HEK293 (cell line): Measurements from ENCODE around the gene SZRD1.

Experiments
- FEZF1 ChIP-seq: fragments of 450-650 bp; formaldehyde crosslinking; IDR thresholded peaks from 2 replicates; pipeline ENCODE4 v1.5.1; 2016; ENCODE audit warnings: missing biosample characterization, missing genetic modification characterization
- HOXD13 ChIP-seq: sonication (generic); formaldehyde crosslinking; IDR thresholded peaks from 2 replicates; pipeline ENCODE4 v1.8.0; 2022; ENCODE audit warnings: missing genetic modification reagents, borderline replicate concordance
- MEIS1 ChIP-seq: sonication (generic); formaldehyde crosslinking; IDR thresholded peaks from 2 replicates; pipeline ENCODE4 v1.8.1; 2022; ENCODE audit warnings: missing genetic modification reagents, mild to moderate bottlenecking, borderline replicate concordance
- MZF1 ChIP-seq: fragments of 450-650 bp; formaldehyde crosslinking; IDR thresholded peaks from 2 replicates; pipeline ENCODE4 v1.5.1; 2017; ENCODE audit warnings: missing biosample characterization, missing genetic modification characterization, borderline replicate concordance
- PATZ1 ChIP-seq: fragments of 450-650 bp; formaldehyde crosslinking; IDR thresholded peaks from 2 replicates; pipeline ENCODE4 v1.5.1; 2016; ENCODE audit warnings: missing biosample characterization, missing genetic modification characterization
- TCF7L2 ChIP-seq: IDR thresholded peaks from 2 replicates; pipeline ENCODE4 v1.6.1; 2011; ENCODE audit warnings: low read depth, mild to moderate bottlenecking, inconsistent platforms, low read length, moderate library complexity, borderline replicate concordance
- ZBTB8A ChIP-seq: fragments of 450-650 bp; formaldehyde crosslinking; IDR thresholded peaks from 2 replicates; pipeline ENCODE4 v1.5.1; 2016; ENCODE audit warnings: missing biosample characterization, missing genetic modification characterization
- ZFP3 ChIP-seq: fragments of 450-650 bp; formaldehyde crosslinking; IDR thresholded peaks from 2 replicates; pipeline ENCODE4 v1.5.1; 2016; ENCODE audit warnings: low read depth, missing biosample characterization, missing genetic modification characterization
- ZFP69B ChIP-seq: fragments of 450-650 bp; formaldehyde crosslinking; IDR thresholded peaks from 2 replicates; pipeline ENCODE4 v1.5.1; 2016; ENCODE audit warnings: missing biosample characterization, missing genetic modification characterization
- ZNF114 ChIP-seq: fragments of 450-650 bp; formaldehyde crosslinking; IDR thresholded peaks from 2 replicates; pipeline ENCODE4 v1.5.0; 2017; ENCODE audit warnings: missing biosample characterization, missing genetic modification characterization
- ZNF146 ChIP-seq: fragments of 450-650 bp; formaldehyde crosslinking; IDR thresholded peaks from 2 replicates; pipeline ENCODE4 v1.5.1; 2016; ENCODE audit warnings: missing biosample characterization, missing genetic modification characterization
- ZNF202 ChIP-seq: fragments of 450-650 bp; formaldehyde crosslinking; IDR thresholded peaks from 2 replicates; pipeline ENCODE4 v1.5.1; 2016; ENCODE audit warnings: missing biosample characterization, missing genetic modification characterization, borderline replicate concordance
- ZNF239 ChIP-seq: fragments of 450-650 bp; formaldehyde crosslinking; IDR thresholded peaks from 2 replicates; pipeline ENCODE4 v1.5.1; 2016; ENCODE audit warnings: missing biosample characterization, missing genetic modification characterization
- ZNF292 ChIP-seq: fragments of 450-650 bp; formaldehyde crosslinking; IDR thresholded peaks from 2 replicates; pipeline ENCODE4 v1.5.1; 2016; ENCODE audit warnings: low read depth, missing biosample characterization, missing genetic modification characterization, borderline replicate concordance
- ZNF394 ChIP-seq: fragments of 450-650 bp; formaldehyde crosslinking; IDR thresholded peaks from 2 replicates; pipeline ENCODE4 v1.5.1; 2016; ENCODE audit warnings: missing biosample characterization, missing genetic modification characterization, mild to moderate bottlenecking, moderate library complexity, borderline replicate concordance
- ZNF426 ChIP-seq: fragments of 450-650 bp; formaldehyde crosslinking; IDR thresholded peaks from 2 replicates; pipeline ENCODE4 v1.5.1; 2017; ENCODE audit warnings: missing biosample characterization, missing genetic modification characterization, mild to moderate bottlenecking, inconsistent platforms, moderate library complexity
- ZNF473 ChIP-seq: fragments of 450-650 bp; formaldehyde crosslinking; IDR thresholded peaks from 2 replicates; pipeline ENCODE4 v1.5.1; 2017; ENCODE audit warnings: missing biosample characterization, missing genetic modification characterization
- ZNF501 ChIP-seq: fragments of 450-650 bp; formaldehyde crosslinking; IDR thresholded peaks from 2 replicates; pipeline ENCODE4 v1.5.1; 2016; ENCODE audit warnings: missing biosample characterization, missing genetic modification characterization
- ZNF510 ChIP-seq: fragments of 450-650 bp; formaldehyde crosslinking; IDR thresholded peaks from 2 replicates; pipeline ENCODE4 v1.5.1; 2018; ENCODE audit warnings: mild to moderate bottlenecking, missing genetic modification characterization, missing biosample characterization; ENCODE audit not compliant: insufficient replicate concordance
- ZNF514 ChIP-seq: fragments of 450-650 bp; formaldehyde crosslinking; IDR thresholded peaks from 2 replicates; pipeline ENCODE4 v1.5.1; 2016; ENCODE audit warnings: missing biosample characterization, missing genetic modification characterization
- ZNF580 ChIP-seq: fragments of 450-650 bp; formaldehyde crosslinking; IDR thresholded peaks from 2 replicates; pipeline ENCODE4 v1.5.1; 2016; ENCODE audit warnings: missing biosample characterization, missing genetic modification characterization
- ZNF600 ChIP-seq: fragments of 450-650 bp; formaldehyde crosslinking; IDR thresholded peaks from 2 replicates; pipeline ENCODE4 v1.5.1; 2016; ENCODE audit warnings: missing biosample characterization, missing genetic modification characterization
- ZNF610 ChIP-seq: fragments of 450-650 bp; formaldehyde crosslinking; IDR thresholded peaks from 2 replicates; pipeline ENCODE4 v1.5.1; 2016; ENCODE audit warnings: missing biosample characterization, missing genetic modification characterization, borderline replicate concordance
- ZNF629 ChIP-seq: fragments of 450-650 bp; formaldehyde crosslinking; IDR thresholded peaks from 2 replicates; pipeline ENCODE4 v1.5.1; 2017; ENCODE audit warnings: missing biosample characterization, missing genetic modification characterization
- ZNF658 ChIP-seq: fragments of 450-650 bp; formaldehyde crosslinking; IDR thresholded peaks from 2 replicates; pipeline ENCODE4; 2016; ENCODE audit warnings: missing biosample characterization, missing genetic modification characterization
- ZNF791 ChIP-seq: fragments of 450-650 bp; formaldehyde crosslinking; IDR thresholded peaks from 2 replicates; pipeline ENCODE4 v1.5.1; 2016; ENCODE audit warnings: missing biosample characterization, missing genetic modification characterization
- ZSCAN30 ChIP-seq: fragments of 450-650 bp; IDR thresholded peaks from 2 replicates; pipeline ENCODE4 v1.5.1; 2018; ENCODE audit warnings: missing biosample characterization, mild to moderate bottlenecking, missing genetic modification characterization, moderate library complexity
- TF ChIP-seq, protein P1 (sequence below): fragments of 450-650 bp; formaldehyde crosslinking; IDR thresholded peaks from 2 replicates; pipeline ENCODE4 v1.5.1; 2016; ENCODE audit warnings: missing biosample characterization, missing genetic modification characterization
- TF ChIP-seq, protein P2 (sequence below): fragments of 450-650 bp; formaldehyde crosslinking; IDR thresholded peaks from 2 replicates; pipeline ENCODE4; 2016; ENCODE audit warnings: missing biosample characterization, missing genetic modification characterization
- TF ChIP-seq, protein P3 (sequence below): fragments of 450-650 bp; formaldehyde crosslinking; conservative IDR thresholded peaks from 2 replicates; pipeline ENCODE4 v1.5.1; 2016; ENCODE audit warnings: low read depth, missing biosample characterization, missing genetic modification characterization

The SZRD1 gene

DNA sequence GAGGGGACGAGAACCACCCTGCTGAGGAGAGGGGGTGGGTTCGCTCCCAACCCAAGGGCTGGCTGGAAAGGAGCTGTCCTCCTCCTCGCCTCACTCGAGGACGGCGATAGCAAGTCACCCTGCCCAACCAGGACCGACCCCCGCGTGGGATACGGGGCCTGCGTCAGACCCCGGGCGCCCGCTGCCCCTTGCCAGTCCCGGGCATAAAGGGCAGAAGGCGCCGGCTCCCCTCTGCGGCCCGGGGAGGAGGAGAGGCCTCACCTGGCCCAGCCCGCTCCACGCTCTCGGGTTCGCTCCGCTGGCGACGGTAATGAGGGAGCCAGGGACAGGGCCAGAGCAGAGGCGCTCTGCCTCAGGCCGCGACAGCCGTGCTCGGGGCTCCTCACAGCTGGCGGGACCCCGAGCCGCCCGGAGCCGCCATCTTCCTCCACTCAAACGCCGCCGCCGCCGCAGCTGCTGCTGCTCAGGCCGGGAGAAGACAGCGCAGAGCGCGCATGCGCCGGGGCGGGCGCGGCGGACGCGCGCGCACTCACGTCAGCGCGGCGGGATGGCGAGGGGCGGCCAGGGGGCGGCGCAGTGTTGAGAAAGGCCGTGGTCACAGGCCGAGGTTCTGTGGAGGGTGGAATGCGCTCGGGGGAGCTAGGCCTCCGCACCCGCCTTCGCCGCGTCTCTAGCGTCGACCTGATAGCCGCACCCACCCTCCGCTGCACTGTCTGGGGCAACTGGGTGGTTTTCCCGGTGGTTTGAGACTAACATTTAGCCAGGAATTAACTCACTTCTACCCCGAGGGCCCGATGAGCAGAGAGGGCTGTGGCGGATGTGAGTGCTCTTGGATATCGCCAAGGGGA is 14.8 kb upstream of the SZRD1 start, which contains the start of gene FBXO42 (continued):
- TF ChIP-seq PATZ1 (tag by site-specific recombination) (peak; percentile 56), ZNF580 (tag by site-specific recombination) (no peak), ZNF510 (no peak), ZNF514 (tag by site-specific recombination) (no peak), FEZF1 (0 out of 2 replicates have a peak, but pooled peaks have one; percentile 15), ZNF610 (tag by site-specific recombination) (0 out of 2 replicates have a peak, but pooled peaks have one; percentile 21), ZNF239 (tag by site-specific recombination) (peak; percentile 19; the same call in 1 of the 2 replicates), ZBTB8A (peak; percentile 93), ZNF791 (tag by site-specific recombination) (no peak), ZNF658 (tag by site-specific recombination) (no peak), TCF7L2 (no peak), ZNF146 (tag by site-specific recombination) (no peak), ZNF202 (tag by site-specific recombination) (no peak), ZNF600 (tag by site-specific recombination) (peak; percentile 29), ZNF501 (tag by site-specific recombination) (peak; percentile 90; the same call in 1 of the 2 replicates), MZF1 (no peak), ZNF394 (tag by site-specific recombination) (no peak), ZFP69B (tag by site-specific recombination) (no peak), ZNF114 (tag by site-specific recombination) (no peak), HOXD13 (CRISPR knock-in tag) (no peak), ZFP3 (tag by site-specific recombination) (no peak), ZNF292 (tag by site-specific recombination) (no peak), ZNF629 (tag by site-specific recombination) (no peak; the same call in 1 of the 2 replicates), ZNF473 (tag by site-specific recombination) (no peak), ZSCAN30 (tag by site-specific recombination) (peak; percentile 63; the same call in 1 of the 2 replicates), MEIS1 (CRISPR knock-in tag) (peak; percentile 28; the same call in 1 of the 2 replicates), ZNF426 (tag by site-specific recombination) (no peak)
- TF ChIP-seq, protein P1, sequence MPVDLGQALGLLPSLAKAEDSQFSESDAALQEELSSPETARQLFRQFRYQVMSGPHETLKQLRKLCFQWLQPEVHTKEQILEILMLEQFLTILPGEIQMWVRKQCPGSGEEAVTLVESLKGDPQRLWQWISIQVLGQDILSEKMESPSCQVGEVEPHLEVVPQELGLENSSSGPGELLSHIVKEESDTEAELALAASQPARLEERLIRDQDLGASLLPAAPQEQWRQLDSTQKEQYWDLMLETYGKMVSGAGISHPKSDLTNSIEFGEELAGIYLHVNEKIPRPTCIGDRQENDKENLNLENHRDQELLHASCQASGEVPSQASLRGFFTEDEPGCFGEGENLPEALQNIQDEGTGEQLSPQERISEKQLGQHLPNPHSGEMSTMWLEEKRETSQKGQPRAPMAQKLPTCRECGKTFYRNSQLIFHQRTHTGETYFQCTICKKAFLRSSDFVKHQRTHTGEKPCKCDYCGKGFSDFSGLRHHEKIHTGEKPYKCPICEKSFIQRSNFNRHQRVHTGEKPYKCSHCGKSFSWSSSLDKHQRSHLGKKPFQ (tag by site-specific recombination), result no peak
- TF ChIP-seq, protein P2, sequence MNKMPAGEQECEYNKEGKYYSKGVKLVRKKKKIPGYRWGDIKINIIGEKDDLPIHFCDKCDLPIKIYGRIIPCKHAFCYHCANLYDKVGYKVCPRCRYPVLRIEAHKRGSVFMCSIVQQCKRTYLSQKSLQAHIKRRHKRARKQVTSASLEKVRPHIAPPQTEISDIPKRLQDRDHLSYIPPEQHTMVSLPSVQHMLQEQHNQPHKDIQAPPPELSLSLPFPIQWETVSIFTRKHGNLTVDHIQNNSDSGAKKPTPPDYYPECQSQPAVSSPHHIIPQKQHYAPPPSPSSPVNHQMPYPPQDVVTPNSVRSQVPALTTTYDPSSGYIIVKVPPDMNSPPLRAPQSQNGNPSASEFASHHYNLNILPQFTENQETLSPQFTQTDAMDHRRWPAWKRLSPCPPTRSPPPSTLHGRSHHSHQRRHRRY, result no peak
- TF ChIP-seq, protein P3, sequence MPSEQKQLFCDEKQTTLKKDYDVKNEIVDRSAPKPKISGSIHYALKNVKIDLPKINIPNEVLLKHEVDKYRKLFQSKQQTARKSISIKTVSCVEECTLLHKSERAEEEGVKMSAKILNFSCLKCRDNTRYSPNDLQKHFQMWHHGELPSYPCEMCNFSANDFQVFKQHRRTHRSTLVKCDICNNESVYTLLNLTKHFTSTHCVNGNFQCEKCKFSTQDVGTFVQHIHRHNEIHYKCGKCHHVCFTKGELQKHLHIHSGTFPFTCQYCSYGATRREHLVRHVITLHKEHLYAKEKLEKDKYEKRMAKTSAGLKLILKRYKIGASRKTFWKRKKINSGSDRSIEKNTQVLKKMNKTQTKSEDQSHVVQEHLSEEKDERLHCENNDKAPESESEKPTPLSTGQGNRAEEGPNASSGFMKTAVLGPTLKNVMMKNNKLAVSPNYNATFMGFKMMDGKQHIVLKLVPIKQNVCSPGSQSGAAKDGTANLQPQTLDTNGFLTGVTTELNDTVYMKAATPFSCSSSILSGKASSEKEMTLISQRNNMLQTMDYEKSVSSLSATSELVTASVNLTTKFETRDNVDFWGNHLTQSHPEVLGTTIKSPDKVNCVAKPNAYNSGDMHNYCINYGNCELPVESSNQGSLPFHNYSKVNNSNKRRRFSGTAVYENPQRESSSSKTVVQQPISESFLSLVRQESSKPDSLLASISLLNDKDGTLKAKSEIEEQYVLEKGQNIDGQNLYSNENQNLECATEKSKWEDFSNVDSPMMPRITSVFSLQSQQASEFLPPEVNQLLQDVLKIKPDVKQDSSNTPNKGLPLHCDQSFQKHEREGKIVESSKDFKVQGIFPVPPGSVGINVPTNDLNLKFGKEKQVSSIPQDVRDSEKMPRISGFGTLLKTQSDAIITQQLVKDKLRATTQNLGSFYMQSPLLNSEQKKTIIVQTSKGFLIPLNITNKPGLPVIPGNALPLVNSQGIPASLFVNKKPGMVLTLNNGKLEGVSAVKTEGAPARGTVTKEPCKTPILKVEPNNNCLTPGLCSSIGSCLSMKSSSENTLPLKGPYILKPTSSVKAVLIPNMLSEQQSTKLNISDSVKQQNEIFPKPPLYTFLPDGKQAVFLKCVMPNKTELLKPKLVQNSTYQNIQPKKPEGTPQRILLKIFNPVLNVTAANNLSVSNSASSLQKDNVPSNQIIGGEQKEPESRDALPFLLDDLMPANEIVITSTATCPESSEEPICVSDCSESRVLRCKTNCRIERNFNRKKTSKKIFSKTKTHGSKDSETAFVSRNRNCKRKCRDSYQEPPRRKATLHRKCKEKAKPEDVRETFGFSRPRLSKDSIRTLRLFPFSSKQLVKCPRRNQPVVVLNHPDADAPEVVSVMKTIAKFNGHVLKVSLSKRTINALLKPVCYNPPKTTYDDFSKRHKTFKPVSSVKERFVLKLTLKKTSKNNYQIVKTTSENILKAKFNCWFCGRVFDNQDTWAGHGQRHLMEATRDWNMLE (tag by site-specific recombination), result no peak
